Endodermal cell (in vitro differentiated cells): Measurements from ENCODE around the gene VIT. TPM values are rescaled to one million over a fixed set of nuclear protein-coding genes. Genes with fewer than 3 reads are reported as not detected.

Source experiments
- DNase-seq: peaks from one replicate; pipeline ENCODE4 v3.0.0-alpha.2; 2017
- H3K27ac ChIP-seq: 2 replicates; pipeline ENCODE4 v1.5.1; 2013; ENCODE audit warnings: mild to moderate bottlenecking, low read depth, low read length, moderate library complexity
- H3K27me3 ChIP-seq: 2 replicates; pipeline ENCODE4 v1.6.1; 2013; ENCODE audit warnings: mild to moderate bottlenecking, low read length, moderate library complexity; ENCODE audit not compliant: insufficient read depth, control insufficient read depth, poor library complexity, severe bottlenecking
- H3K36me3 ChIP-seq: 2 replicates; pipeline ENCODE4 v1.7.0; 2013; ENCODE audit warnings: mild to moderate bottlenecking, low read length, moderate library complexity; ENCODE audit not compliant: control insufficient read depth, insufficient read depth
- H3K4me1 ChIP-seq: one replicate; pipeline ENCODE4 v1.7.0; 2013; ENCODE audit warnings: low read length; ENCODE audit not compliant: control insufficient read depth, insufficient read depth
- H3K4me3 ChIP-seq: 2 replicates; pipeline ENCODE4 v1.5.1; 2013; ENCODE audit warnings: mild to moderate bottlenecking, low read length, moderate library complexity
- H3K9ac ChIP-seq: 2 replicates; pipeline ENCODE4 v1.6.1; 2013; ENCODE audit warnings: mild to moderate bottlenecking, low read length, moderate library complexity; ENCODE audit not compliant: poor library complexity, severe bottlenecking; ENCODE audit errors: extremely low read depth
- H3K9me3 ChIP-seq: 2 replicates; pipeline ENCODE4 v1.6.1; 2013; ENCODE audit warnings: mild to moderate bottlenecking, low read length, moderate library complexity; ENCODE audit not compliant: control insufficient read depth
- H3K27ac Mint-ChIP-seq: 2 replicates; pipeline ENCODE4 v1.8.0; 2020; ENCODE audit warnings: mixed read lengths
- H3K27me3 Mint-ChIP-seq: 2 replicates; pipeline ENCODE4 v1.8.0; 2021; ENCODE audit warnings: mild to moderate bottlenecking, mixed read lengths; ENCODE audit not compliant: insufficient read depth
- H3K36me3 Mint-ChIP-seq: 2 replicates; pipeline ENCODE4 v1.8.0; 2020; ENCODE audit warnings: low read depth, mixed read lengths
- H3K4me1 Mint-ChIP-seq: 2 replicates; pipeline ENCODE4 v1.8.0; 2020; ENCODE audit warnings: mixed read lengths
- H3K4me3 Mint-ChIP-seq: 2 replicates; pipeline ENCODE4 v1.8.0; 2020; ENCODE audit warnings: mild to moderate bottlenecking, moderate library complexity, mixed read lengths
- H3K9me3 Mint-ChIP-seq: 2 replicates; pipeline ENCODE4 v1.8.0; 2020; ENCODE audit warnings: mild to moderate bottlenecking, mixed read lengths
- CTCF ChIP-seq: fragments of 200-600 bp; sonication (generic); conservative IDR thresholded peaks from 2 replicates; pipeline ENCODE4 v1.5.0; 2021; ENCODE audit warnings: antibody characterized with exemption, mild to moderate bottlenecking
- WGBS, 2 experiments: methylation state at CpG; one replicate each; pipeline versions ENCODE4 v1.1.5 to v1.1.7; 2013; ENCODE audit warnings: missing lambda C conversion rate in 2 of 2, mixed read lengths in 1 of 2; ENCODE audit not compliant: insufficient coverage in 1 of 2, insufficient read length in 1 of 2; 5-methylcytosine and 5-hydroxymethylcytosine counted together
- total RNA-seq, 2 donors: library from RNA; stranded (reverse); fragmentation: NEBNext Ultra II Directional in 1 of 2; extraction: Animal tissue kit (Norgen Biotek cat#: 25700) in 1 of 2; gene quantifications; 2 replicates in 1 of 2; 3 replicates in 1 of 2; pipeline ENCODE4 v1.2.1, GENCODE V29; 2021

VIT gene
- total RNA-seq, 2 donors from 2014 or later = 0.53 TPM; not detected in 1

DNA sequence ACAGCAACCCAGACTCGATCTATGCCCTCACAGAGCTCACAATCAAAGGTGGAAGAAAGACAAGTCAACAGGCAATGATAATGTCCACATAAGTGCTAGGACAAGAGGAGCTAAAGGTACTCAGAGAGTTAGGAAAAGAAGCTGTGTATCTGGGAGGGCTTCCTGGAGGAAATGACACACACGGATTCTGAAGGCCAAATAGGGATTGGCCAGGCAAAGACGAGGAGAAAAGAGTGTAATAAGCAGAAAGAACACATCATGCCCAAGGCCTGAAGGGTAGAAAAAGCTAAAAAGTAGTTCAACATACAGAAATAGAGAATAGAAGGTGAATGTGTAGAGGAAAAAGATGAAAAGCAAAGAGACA is 36.1 kb downstream of the VIT start:
- DNase-seq = no peak
- Histone ChIP-seq H3K27ac (no peak overlapping the region), H3K9me3 (peaks cover 10% of the 10 kb centered on the region), H3K4me3 (no peak overlapping the region), H3K27me3 (no peaks in the 10 kb centered on the region), H3K9ac (no peak overlapping the region), H3K4me1 (no peaks in the 10 kb centered on the region), H3K36me3 (no peaks in the 10 kb centered on the region)
- WGBS, 2 experiments = 92 to 94% methylated on average over 2 to 3 of the region's 3 CpGs
- TF ChIP-seq CTCF = no peak
- Mint-ChIP-seq H3K9me3 (peaks cover 13% of the 10 kb centered on the region), H3K36me3 (no peaks in the 10 kb centered on the region), H3K4me1 (peaks cover 24% of the 10 kb centered on the region), H3K27ac (no peak overlapping the region), H3K27me3 (no peaks in the 10 kb centered on the region), H3K4me3 (no peak overlapping the region)

DNA sequence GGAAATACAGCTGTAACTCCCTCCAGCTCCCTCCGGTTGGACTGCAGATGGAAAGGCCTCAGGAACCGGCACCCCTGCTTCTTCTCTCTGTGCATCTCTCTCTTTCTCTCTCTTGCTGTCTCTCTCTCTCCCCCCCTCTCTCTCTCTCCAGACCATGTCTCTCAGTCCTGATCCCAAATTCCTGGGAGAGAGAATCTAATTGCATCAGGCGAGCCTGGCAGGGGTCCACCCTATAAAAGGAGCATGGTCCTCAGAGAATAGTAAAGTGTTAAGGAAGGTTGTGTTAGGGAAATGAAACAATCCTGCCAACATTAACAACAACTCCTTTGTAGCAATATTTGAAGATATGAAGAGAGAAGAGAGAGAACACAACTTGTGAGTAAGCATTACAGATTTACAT is 36.7 kb downstream of the VIT start:
- WGBS, 2 experiments = 90 to 100% methylated on average over 1 to 3 of the region's 3 CpGs
- Mint-ChIP-seq H3K27me3 (no peaks in the 10 kb centered on the region), H3K4me1 (peaks cover 25% of the 10 kb centered on the region), H3K9me3 (peaks cover 13% of the 10 kb centered on the region), H3K27ac (no peak overlapping the region), H3K4me3 (no peak overlapping the region), H3K36me3 (no peaks in the 10 kb centered on the region)
- Histone ChIP-seq H3K27me3 (no peaks in the 10 kb centered on the region), H3K9ac (no peak overlapping the region), H3K9me3 (peaks cover 10% of the 10 kb centered on the region), H3K27ac (no peak overlapping the region), H3K4me3 (no peak overlapping the region), H3K36me3 (no peaks in the 10 kb centered on the region), H3K4me1 (no peaks in the 10 kb centered on the region)
- TF ChIP-seq CTCF = no peak
- DNase-seq = no peak

- no peak overlapping the region for H3K27ac ChIP-seq
- H3K9ac ChIP-seq = no peak overlapping the region
- WGBS, 2 experiments = 90% methylated on average over 2 of the region's 2 CpGs; no CpG with 5 or more reads in 1 of the 2 experiments
- no peaks in the 10 kb centered on the region for H3K36me3 Mint-ChIP-seq
- H3K4me1 ChIP-seq = no peaks in the 10 kb centered on the region
- no peaks in the 10 kb centered on the region for H3K27me3 Mint-ChIP-seq
- no peak for TF ChIP-seq CTCF
- peaks cover 13% of the 10 kb centered on the region for H3K9me3 Mint-ChIP-seq
- H3K9me3 ChIP-seq = peaks cover 10% of the 10 kb centered on the region
- peaks cover 25% of the 10 kb centered on the region for H3K4me1 Mint-ChIP-seq
- H3K27me3 ChIP-seq = no peaks in the 10 kb centered on the region
- no peak for DNase-seq
- H3K36me3 ChIP-seq = no peaks in the 10 kb centered on the region
- H3K4me3 Mint-ChIP-seq = no peak overlapping the region
- H3K27ac Mint-ChIP-seq = no peak overlapping the region
- H3K4me3 ChIP-seq = no peak overlapping the region
Observed at GRCh38 chr2:36734304-36734703, 37.8 kb downstream of the VIT start.
